ENCODE measurements around the gene TMEM139. TPM values are rescaled to one million over a fixed set of nuclear protein-coding genes. Genes with fewer than 3 reads are reported as not detected.
"Not testable (repeated sequence)": the region's sequence is repeated elsewhere in the genome, so short reads cannot be mapped to it uniquely, and the experiment has no call there.

TMEM139 gene
- total RNA-seq, 1 experiment from 2014 or later: 1.5 TPM

- TF ChIP-seq ZNF532 (CRISPR knock-in tag; IDR thresholded peaks at IDR 0.05; ENCODE audit: borderline replicate concordance): no peak
Observed at GRCh38 chr7:143263266-143264195, 21.2 kb upstream of the TMEM139 start, which contains the start of gene GSTK1 (continued).

- H3K9me3 Mint-ChIP-seq; ATAC-seq; H3K27ac Mint-ChIP-seq; POLR2A ChIA-PET; H3K36me3 Mint-ChIP-seq; DNase-seq (ENCODE audit: low spot score): not testable (repeated sequence)
- CTCF ChIA-PET: interaction anchor here (0.9 to 1.7 kb wide), 6 partner anchors 24 to 254 kb away, joined by 3 to 19 read pairs (median 6); no protein-coding TSS in a partner anchor
- H3K27me3 Mint-ChIP-seq (ENCODE audit: low read depth): peaks cover 14% of the 10 kb centered on the region
- H3K4me3 Mint-ChIP-seq: peak overlapping the region; percentile 89
- peaks cover 12% of the 10 kb centered on the region for H3K4me1 Mint-ChIP-seq
Observed at GRCh38 chr7:143264196-143264568, 20.6 kb upstream of the TMEM139 start.

- DNase-seq (ENCODE audit: low spot score): no peak
Observed at GRCh38 chr7:143265017-143265693, 19.6 kb upstream of the TMEM139 start.

More at GRCh38 chr7:143265017-143265693, 19.6 kb upstream of the TMEM139 start:
- no peak for TF ChIP-seq TEAD1 (CRISPR knock-in tag; IDR thresholded peaks at IDR 0.05)
- no peak for TF ChIP-seq ATF3 (CRISPR knock-in tag; conservative IDR thresholded peaks at IDR 0.05)
- TF ChIP-seq E2F4 (CRISPR knock-in tag; IDR thresholded peaks at IDR 0.05; ENCODE audit: borderline replicate concordance, low read depth): no peak
- TF ChIP-seq ZNF416 (CRISPR knock-in tag; IDR thresholded peaks at IDR 0.05): no peak
- TF ChIP-seq ZNF423 (CRISPR knock-in tag; IDR thresholded peaks at IDR 0.05): no peak
- TF ChIP-seq IRF1 (CRISPR knock-in tag; IDR thresholded peaks at IDR 0.05): no peak
- no peak for TF ChIP-seq NFE2L1 (CRISPR knock-in tag; IDR thresholded peaks at IDR 0.05)
- no peak for TF ChIP-seq HMGXB4 (CRISPR knock-in tag; IDR thresholded peaks at IDR 0.05)
- no peak for TF ChIP-seq ZNF121 (CRISPR knock-in tag; IDR thresholded peaks at IDR 0.05)
- no peak for TF ChIP-seq ZBTB21 (CRISPR knock-in tag; IDR thresholded peaks at IDR 0.05; ENCODE audit: borderline replicate concordance)
- no peak for TF ChIP-seq ZBTB43 (CRISPR knock-in tag; IDR thresholded peaks at IDR 0.05)
- TF ChIP-seq TEAD4 (CRISPR knock-in tag; IDR thresholded peaks at IDR 0.05): no peak
- no peak for TF ChIP-seq NFYB (CRISPR knock-in tag; conservative IDR thresholded peaks at IDR 0.05; ENCODE audit: low read depth)
- H3K36me3 Mint-ChIP-seq: peaks cover 4% of the 10 kb centered on the region; the same call in 1 of the 2 replicates
- H3K27me3 Mint-ChIP-seq (ENCODE audit: low read depth): peaks cover 14% of the 10 kb centered on the region
- ChIA-PET CTCF (interaction anchor here (0.9 kb wide), 1 partner anchor 25 kb away, joined by 4 read pairs; no protein-coding TSS in a partner anchor), POLR2A (no interaction called here)
- peaks cover 4% of the 10 kb centered on the region for H3K9me3 Mint-ChIP-seq
- H3K4me1 Mint-ChIP-seq: peaks cover 12% of the 10 kb centered on the region
- no peak for ATAC-seq
- H3K27ac Mint-ChIP-seq: no peak overlapping the region
- H3K4me3 Mint-ChIP-seq: no peak overlapping the region
